ENCODE measurements around the gene SMURF1.

DNA sequence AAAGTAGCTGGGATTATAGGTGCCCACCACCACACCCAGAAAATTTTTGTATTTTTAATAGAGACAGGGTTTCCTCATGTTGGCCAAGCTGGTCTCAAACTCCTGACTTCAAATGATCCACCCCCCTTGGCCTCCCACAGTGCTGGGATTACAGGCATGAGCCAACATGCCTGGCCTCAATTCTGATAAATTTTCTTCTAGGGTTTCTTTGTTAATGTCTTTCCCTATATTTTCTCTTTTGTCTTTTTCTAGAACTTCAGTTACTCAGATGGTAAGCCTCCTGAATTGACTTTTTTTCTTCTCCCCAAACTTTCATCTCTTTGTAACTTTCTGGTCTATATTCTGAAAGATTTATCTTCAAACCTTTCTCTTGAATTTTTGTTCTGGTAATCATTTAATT, 12.7 kb upstream of the SMURF1 start:
- TF ChIP-seq, protein P1, sequence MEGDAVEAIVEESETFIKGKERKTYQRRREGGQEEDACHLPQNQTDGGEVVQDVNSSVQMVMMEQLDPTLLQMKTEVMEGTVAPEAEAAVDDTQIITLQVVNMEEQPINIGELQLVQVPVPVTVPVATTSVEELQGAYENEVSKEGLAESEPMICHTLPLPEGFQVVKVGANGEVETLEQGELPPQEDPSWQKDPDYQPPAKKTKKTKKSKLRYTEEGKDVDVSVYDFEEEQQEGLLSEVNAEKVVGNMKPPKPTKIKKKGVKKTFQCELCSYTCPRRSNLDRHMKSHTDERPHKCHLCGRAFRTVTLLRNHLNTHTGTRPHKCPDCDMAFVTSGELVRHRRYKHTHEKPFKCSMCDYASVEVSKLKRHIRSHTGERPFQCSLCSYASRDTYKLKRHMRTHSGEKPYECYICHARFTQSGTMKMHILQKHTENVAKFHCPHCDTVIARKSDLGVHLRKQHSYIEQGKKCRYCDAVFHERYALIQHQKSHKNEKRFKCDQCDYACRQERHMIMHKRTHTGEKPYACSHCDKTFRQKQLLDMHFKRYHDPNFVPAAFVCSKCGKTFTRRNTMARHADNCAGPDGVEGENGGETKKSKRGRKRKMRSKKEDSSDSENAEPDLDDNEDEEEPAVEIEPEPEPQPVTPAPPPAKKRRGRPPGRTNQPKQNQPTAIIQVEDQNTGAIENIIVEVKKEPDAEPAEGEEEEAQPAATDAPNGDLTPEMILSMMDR (IDR thresholded peaks at IDR 0.05 in 8 of 11, conservative IDR thresholded peaks at IDR 0.05 in 3 of 11), result no peak
- TF ChIP-seq POLR2AphosphoS5 (IDR thresholded peaks at IDR 0.05) (no peak), POLR2A (IDR thresholded peaks at IDR 0.05) (no peak)
